CMK (cell line): ENCODE measurements around the gene PFKFB3.
"Not testable (repeated sequence)": the region's sequence is repeated elsewhere in the genome, so short reads cannot be mapped to it uniquely, and the experiment has no call there.

Experiments used
- DNase-seq: peaks from one replicate; pipeline ENCODE4 v3.0.0-alpha.2; 2010; ENCODE audit warnings: low read depth

Gene PFKFB3

GRCh38 chr10:6202684-6203330 lies at the start of gene PFKFB3:
PFKFB3 (plus strand) TSS chr10:6202932; CDS start chr10:6203261, 329 bp downstream.
- peak; percentile 62 for DNase-seq

- DNase-seq = no peak
Observed at GRCh38 chr10:6153845-6154244, 48.9 kb upstream of the PFKFB3 start.

- no peak for DNase-seq
Observed at GRCh38 chr10:6154566-6154965, 48.2 kb upstream of the PFKFB3 start.

- no peak for DNase-seq
Observed at GRCh38 chr10:6158276-6158675, 44.5 kb upstream of the PFKFB3 start.

- DNase-seq = no peak
Observed at GRCh38 chr10:6161921-6162320, 40.8 kb upstream of the PFKFB3 start.

- no peak for DNase-seq
Observed at GRCh38 chr10:6162589-6163356, 40.0 kb upstream of the PFKFB3 start.

- DNase-seq = peak; percentile 76
Observed at GRCh38 chr10:6163364-6164270, 39.1 kb upstream of the PFKFB3 start.

- DNase-seq = no peak
Observed at GRCh38 chr10:6164271-6165095, 38.2 kb upstream of the PFKFB3 start.

GRCh38 chr10:6165221-6165725 lies 37.5 kb upstream of the PFKFB3 start:
- DNase-seq = no peak

GRCh38 chr10:6165933-6166332 lies 36.8 kb upstream of the PFKFB3 start:
- DNase-seq = not testable (repeated sequence)

- DNase-seq = no peak
Observed at GRCh38 chr10:6167456-6167855, 35.3 kb upstream of the PFKFB3 start.

GRCh38 chr10:6168084-6168483 lies 34.6 kb upstream of the PFKFB3 start:
- no peak for DNase-seq

- no peak for DNase-seq
Observed at GRCh38 chr10:6170638-6171037, 32.1 kb upstream of the PFKFB3 start.

GRCh38 chr10:6171881-6172695 lies 30.6 kb upstream of the PFKFB3 start:
- no peak for DNase-seq

- DNase-seq = no peak
Observed at GRCh38 chr10:6173203-6173602, 29.5 kb upstream of the PFKFB3 start.

GRCh38 chr10:6174201-6174874 lies 28.4 kb upstream of the PFKFB3 start:
- DNase-seq = no peak

- DNase-seq = no peak
Observed at GRCh38 chr10:6175329-6176055, 27.2 kb upstream of the PFKFB3 start.

GRCh38 chr10:6176691-6177231 lies 26.0 kb upstream of the PFKFB3 start:
- DNase-seq = no peak

GRCh38 chr10:6177880-6178281 lies 24.9 kb upstream of the PFKFB3 start:
- no peak for DNase-seq
